Hematopoietic multipotent progenitor cell treated with erythropoietin and hydrocortisone succinate and interleukin-3 and kit ligand, for 17 days (in vitro differentiated cells): ENCODE data around the gene PMFBP1.
"Not testable (repeated sequence)": the region's sequence is repeated elsewhere in the genome, so short reads cannot be mapped to it uniquely, and the experiment has no call there.

Experiments
- DNase-seq: peaks from one replicate; pipeline ENCODE4 v3.0.0-alpha.2; 2015; ENCODE audit warnings: low spot score

Gene PMFBP1

DNA sequence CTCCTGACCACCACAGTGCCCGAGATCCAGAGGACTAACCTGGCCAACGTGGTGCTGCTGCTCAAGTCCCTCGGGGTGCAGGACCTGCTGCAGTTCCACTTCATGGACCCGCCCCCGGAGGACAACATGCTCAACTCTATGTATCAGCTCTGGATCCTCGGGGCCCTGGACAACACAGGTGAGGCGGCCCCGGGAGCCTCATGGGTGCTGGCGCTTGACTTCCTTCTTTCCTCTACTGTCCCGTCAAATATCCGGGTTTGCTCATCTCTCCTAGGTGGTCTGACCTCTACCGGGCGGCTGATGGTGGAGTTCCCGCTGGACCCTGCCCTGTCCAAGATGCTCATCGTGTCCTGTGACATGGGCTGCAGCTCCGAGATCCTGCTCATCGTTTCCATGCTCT, 64.6 kb downstream of the PMFBP1 start:
- no peak for DNase-seq

DNA sequence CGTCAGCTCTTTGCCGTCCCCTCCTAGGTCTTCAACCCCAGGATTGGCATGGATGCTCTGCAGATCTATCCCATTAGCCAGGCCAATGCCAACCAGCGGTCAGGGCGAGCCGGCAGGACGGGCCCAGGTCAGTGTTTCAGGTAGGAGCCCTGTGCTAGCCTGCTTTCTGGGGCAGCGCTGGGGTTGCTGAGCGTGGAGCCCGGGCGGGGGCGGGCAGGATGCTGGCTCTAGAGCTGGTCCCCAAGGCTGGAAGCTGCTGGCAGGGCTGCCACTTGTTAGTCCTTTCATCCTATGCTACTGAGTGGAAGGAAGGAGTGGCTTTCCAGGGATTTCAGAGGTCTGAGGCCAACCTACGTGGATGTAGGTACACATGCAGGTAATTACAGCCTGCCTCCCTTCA, 66.0 kb downstream of the PMFBP1 start:
- no peak for DNase-seq

DNA sequence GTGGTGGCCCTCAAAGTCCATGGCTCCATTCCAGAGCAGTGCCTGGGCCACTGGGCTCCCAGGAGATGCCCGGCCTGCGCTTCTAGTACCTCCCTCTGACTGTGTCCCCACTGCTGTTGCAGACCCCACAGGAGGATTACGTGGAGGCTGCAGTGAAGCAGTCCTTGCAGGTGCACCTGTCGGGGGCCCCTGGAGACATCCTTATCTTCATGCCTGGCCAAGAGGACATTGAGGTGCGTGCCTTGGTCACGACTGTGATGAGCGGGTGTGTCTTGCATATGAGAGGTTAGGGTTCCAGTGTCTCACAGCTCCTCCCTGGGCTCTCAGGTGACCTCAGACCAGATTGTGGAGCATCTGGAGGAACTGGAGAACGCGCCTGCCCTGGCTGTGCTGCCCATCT, 67.0 kb downstream of the PMFBP1 start:
- no peak for DNase-seq

DNA sequence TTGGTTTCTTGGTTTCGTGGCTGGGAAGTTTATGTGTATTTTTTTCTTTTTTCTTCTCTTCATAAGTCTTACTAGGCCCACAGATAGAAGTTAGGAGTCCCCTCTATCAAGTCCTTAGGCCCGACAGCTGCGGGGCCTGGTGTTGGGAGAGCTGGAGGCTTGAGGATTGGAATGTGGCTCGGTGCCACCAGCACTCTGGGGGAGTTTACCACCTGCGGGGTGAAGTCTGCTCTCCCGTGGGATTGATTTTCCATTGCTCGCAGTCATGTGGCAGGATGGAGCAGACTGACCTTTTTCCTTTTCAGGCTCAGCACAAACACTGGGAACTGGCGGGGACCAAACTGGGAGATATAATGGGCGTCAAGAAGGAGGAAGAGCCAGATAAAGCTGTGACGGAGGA, 70.8 kb downstream of the PMFBP1 start:
- no peak for DNase-seq

DNA sequence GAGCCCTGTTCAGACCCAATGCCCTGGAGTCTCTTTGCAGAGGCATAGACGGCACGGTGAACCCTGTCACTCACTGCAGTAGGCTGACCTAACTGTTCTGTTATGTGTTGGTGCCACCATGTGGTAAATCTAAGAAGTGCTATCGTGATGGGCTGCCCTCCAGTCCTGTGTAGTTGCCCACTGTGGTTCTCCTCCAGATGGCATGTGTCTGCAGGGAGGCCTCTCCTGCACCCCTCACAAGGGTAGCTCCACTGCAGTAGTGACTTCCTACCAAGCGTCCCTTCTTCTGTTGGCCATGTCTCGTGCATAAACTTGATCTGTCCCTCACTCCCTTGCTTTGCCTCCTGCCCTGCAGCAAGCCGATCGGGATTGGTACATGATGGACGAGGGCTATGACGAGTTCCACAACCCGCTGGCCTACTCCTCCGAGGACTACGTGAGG, 72.6 kb downstream of the PMFBP1 start:
- peak; percentile 77 for DNase-seq

DNA sequence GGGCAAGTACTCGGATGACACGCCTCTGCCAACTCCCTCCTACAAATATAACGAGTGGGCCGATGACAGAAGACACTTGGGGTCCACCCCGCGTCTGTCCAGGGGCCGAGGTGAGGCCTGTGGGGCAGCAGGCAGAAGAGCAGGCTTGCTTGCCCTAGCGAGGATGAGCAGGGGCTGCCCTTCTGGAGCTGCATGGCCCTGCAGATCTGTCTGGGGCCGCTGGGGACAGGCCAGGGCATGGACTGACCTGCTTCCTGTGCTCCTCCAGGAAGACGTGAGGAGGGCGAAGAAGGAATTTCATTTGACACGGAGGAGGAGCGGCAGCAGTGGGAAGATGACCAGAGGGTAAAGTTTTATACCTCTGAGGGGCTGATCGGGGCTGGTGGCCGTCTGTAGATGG, 73.0 kb downstream of the PMFBP1 start:
- DNase-seq, result no peak

DNA sequence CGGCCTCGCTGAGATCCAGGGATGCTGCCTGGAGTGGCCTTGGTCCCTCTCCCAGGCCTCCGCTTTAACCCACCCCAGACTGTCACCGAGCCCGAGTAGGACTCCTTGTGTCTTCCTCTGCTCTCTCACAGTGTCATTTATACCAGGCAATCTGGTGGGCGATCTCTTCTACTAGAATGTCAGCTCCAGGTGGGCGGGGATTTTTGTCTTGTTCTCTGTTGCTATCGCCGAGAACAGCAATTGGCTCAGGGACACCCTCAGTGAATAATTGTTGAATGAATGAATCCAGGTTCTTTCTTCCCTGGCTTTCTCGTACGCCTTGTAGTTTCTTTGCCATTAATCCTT, 77.7 kb downstream of the PMFBP1 start:
- DNase-seq, result peak; percentile 26

DNA sequence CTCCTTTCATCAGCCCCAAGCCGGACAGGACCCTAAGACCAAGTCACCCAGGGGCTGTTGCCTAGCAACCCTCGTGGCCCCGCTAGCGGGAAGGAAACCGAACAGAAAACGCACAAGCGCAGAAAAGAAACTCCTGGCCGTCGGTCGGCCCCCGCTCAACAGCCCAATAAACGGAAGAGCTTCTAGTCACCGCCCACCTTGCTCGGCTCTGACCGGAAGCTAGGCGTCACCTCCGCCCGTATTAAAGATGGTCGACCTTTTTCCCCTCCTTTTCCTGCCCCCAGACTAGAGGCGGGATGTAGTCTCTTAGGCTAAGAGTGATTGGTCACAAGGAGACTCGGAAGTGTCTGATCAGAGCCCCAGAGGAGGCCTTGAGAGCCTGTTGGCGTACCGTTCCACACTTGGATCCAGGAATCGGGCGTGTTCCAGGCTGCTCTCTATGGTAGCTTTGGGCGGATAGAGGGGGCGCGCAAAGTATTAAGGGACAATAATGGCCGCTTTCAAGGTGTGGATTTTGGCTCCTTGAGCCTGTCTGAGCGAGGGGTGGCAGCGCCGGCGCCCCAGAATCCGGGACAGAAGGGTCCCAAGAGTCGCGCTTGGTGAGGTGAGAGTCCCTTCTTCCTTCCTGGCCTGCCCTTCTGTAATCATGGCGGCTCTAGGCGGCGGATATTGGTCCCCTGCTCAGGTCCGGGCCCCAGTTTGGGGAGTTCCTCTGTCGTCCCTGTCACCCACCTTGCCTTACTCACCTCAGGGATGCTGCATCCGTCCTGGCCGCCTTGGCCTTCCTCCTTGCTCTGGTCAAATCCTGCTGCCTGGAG, 78.3 kb downstream of the PMFBP1 start, which contains the start of the genes DHX38 and TXNL4B:
TSS of gene DHX38 (plus strand) at position 400 of the 818 bp plus-strand sequence. CDS start 2,311 bp downstream, outside the sequence.
TSS of gene TXNL4B (minus strand) at position 173 of the 818 bp plus-strand sequence. CDS start 2,871 bp downstream, outside the sequence.
- peak; percentile 96 for DNase-seq

DNA sequence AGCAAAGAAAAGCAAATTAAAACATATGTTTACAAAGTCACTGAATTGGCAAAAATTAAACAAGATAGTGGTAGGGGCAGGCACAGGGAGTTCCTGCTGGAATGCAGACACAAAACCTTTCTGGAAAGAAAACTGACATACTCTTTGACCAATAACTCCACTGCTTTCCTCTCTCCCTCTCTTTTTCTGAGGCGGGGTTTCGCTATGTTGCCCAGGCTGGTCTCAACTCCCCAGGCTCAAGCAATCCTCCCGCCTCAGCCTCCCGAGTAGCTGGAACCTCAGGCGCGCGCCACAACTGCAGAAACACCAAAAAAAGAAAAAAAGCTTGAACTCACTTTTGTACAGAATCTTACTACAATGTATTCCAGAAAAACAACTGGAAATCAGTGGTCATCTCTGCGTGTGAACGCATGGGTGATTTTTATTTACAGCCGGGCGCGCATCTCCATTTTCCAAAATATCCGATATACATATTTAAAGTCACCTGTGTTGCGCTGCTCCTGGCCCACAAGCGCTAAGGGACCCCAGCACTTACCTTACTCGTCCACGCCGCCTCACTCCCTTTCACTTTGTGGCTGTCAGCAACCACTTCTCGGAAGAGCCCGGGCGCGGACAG, 79.0 kb downstream of the PMFBP1 start:
- DNase-seq, result no peak

DNA sequence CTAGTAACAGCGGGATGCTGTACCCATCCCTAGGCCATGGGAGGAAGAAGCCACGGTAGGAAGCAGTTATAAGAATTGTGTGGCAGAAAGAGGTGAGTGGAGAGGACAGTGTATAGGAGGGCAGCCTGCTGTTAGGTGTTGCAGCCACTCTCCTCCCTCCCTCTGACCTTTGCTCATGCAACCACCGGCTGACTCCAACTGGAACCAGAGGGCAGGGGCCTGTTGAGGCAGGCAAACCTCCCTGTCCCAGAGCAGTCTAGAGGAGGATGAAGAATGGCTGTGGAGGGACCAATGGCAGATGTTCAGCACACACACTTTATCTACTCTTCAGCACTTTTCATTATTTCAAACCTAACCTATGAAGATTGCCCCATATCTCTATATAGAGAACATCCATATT, 80.7 kb downstream of the PMFBP1 start:
- DNase-seq, result no peak

DNA sequence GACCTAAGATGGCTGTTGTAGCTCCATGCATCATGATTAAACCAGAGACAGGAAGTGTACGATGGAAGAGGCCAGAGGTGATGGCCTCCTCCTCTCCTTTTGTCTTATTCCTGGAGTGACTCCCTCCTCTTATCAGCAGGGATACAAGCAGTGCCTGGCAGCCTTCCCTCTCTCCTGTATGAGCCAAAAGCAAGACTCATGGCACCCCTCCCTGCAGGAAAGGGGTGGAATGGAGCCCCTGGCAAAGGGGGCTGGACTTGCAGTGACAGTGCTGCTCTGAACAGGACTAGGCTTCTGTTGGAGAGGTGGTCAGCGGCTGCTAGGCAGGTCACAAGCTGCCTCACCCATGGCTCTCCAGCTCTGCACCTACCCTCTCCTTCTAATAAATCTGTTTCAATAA, 87.0 kb downstream of the PMFBP1 start:
- DNase-seq, result no peak

DNA sequence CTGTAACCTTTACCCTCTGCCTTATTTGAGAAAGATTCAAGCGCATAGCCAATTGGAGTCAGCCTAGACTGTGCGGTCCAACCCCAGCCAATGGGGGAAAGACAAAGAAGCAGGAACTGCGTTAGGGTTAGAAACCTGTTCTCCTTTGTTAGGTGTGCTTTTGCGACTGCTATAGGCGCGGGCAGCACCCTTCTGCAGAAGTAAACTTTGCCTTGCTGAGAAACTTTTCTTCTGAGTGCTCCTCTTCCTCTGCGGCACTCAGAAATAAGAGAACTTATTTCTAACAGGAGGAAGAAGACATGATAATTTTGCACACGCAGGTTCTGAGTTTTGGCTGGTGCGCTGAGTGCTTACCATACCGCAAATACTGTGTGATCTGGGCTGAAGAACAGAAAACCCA, 87.5 kb downstream of the PMFBP1 start:
- DNase-seq, result no peak

DNA sequence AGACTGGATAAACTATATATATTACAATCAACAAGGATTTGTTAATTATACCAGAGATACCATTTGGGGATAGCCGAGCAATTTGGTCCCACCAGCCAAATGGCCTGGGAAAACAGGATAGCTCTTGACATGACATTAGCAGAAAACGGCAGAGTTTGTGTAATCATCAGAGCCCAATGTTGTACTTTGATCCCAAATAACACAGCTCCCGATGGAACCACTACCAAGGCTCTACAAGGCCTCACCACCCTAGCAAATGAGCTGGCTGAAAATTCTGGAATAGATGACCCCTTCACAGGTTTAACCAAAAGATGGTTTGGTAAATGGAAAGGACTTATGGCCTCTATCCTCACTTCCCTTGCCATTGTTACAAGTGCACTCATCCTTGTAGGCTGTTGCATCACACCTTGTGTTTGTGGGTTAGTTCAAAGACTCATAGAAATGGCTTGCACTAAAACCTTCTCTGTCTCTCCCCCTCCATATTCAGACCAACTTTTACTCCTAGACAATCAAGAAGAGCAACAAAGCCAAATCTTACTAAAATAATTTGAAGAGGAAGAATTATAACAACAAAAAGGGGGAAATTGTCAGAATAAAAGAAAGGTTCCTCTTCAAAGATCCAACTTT, 88.1 kb downstream of the PMFBP1 start:
- no peak for DNase-seq

DNA sequence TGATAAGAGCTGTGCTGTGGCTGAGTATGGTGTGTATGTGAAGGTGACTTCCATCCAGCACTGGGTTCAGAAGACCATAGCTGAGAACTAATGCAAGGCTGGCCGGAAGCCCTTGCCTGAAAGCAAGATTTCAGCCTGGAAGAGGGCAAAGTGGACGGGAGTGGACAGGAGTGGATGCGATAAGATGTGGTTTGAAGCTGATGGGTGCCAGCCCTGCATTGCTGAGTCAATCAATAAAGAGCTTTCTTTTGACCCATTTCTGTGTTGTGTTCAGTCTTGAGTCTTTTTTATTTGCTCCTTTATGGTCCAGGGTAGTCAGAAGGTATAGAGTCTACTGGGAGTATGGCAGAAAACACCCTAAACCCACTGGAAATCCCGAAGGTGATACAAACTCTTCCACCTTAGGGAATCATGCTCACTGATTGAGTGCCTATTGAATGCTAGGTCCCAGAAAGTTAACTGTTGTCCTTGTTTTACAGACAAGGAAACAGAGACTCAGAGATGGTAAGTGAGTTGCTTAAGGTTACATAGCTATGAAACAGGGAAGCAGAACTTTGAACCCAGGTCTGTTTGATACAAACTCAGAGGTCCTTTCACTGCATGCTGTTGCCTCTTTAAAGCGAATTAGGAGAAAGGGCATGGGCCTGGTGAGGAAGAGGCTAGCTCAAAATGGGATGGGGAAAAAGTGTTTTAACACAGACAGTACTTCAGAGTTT, 94.8 kb downstream of the PMFBP1 start:
- not testable (repeated sequence) for DNase-seq

DNA sequence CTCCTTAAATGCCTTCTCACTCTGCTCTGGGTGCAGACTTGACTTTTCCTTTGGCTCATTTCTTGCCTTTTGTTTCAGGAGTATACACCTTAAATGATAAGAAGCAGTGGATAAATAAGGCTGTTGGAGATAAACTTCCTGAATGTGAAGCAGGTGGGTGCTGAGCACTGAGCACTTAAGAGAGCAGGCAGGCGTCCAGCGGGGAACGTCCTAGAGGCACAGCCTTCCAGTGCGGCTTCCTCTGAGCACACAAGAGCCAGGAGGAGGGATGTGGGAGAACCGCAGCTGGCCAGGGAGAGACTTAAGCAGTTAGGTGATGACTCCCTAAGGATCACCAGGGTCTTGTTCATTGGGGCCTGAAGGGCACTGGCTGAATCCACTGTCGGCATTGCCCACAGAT, 96.9 kb downstream of the PMFBP1 start:
- DNase-seq, result not testable (repeated sequence)

DNA sequence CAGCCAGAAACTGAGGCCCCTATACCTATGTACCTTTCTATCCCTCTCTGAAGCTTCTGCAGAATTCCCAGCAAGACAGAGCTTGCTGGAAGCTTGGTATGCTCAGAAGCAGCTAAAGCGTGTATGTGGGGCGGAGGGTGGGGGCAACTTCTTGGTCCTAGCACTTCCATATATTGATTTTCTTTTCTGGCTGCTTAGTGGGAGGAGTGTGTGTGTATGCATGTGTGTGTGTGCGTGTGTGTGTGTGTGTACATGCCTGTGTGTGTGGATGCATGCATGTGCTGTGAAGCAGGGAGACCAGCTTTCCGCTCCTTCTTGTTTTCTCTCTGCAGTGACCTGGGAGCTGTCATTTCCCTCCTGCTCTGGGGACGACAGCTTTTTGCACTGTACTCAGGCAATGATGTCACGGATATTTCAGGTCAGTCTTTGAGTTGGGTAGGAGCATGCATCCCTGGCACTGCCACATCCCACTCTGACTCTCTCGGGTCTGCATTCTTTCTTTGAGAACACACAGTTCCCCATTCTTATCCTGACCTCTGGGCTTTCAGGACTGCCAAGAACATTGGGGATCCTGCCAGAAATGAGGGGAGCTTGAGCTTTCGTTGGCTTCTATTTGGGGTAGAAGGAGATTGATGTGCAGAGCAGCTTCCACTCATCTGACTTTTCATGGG, 98.3 kb downstream of the PMFBP1 start:
- no peak for DNase-seq

DNA sequence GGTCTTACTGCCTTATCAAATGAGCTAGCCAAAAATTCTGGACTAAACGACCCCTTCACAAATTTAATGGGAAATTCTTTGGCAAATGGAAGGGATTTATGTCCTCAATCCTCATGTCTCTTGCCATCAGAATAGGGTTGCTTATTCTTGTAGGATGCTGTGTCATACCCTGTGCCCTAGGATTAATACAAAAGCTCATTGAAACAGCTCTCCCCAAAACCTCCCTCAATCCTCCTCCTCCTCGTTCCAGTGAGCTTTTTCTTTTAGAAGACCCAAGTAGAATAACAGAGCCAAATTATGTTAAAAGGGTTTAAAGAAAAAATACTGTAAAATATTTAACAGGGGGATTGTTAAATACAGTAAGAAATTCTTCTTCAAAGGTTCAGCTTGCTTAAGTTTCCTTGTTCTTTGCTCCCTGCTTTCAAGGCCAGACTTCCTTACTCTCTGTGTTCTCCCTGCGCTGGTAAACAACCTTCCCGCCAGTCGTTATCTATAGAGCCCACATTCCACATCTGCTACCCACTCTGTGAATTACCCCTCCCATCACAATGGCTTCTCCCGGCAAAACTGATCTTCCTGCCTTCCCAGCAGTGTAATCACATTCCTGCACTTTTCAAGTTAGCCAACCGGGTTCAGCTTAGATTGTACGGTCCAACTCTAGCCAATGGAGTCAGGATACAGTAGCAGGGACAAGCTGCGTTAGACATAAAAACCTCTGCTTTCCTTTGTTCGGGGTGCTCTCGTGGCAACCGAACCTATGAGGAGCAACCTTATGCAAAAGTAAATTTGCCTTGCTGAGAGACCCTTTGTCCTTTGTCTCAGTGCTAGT, 99.2 kb downstream of the PMFBP1 start:
- no peak for DNase-seq
